Activated CD8-positive, alpha-beta memory T cell treated with anti-CD3 and anti-CD28 coated beads, Interleukin-2, amount 50 U/mL, for 4 hours (primary cell): Measurements from ENCODE around the gene MTFMT.
"Not testable (repeated sequence)": the region's sequence is repeated elsewhere in the genome, so short reads cannot be mapped to it uniquely, and the experiment has no call there.

Source experiments
- DNase-seq: peaks from one replicate; pipeline ENCODE4 v3.0.0-alpha.2; 2020

MTFMT gene

DNA sequence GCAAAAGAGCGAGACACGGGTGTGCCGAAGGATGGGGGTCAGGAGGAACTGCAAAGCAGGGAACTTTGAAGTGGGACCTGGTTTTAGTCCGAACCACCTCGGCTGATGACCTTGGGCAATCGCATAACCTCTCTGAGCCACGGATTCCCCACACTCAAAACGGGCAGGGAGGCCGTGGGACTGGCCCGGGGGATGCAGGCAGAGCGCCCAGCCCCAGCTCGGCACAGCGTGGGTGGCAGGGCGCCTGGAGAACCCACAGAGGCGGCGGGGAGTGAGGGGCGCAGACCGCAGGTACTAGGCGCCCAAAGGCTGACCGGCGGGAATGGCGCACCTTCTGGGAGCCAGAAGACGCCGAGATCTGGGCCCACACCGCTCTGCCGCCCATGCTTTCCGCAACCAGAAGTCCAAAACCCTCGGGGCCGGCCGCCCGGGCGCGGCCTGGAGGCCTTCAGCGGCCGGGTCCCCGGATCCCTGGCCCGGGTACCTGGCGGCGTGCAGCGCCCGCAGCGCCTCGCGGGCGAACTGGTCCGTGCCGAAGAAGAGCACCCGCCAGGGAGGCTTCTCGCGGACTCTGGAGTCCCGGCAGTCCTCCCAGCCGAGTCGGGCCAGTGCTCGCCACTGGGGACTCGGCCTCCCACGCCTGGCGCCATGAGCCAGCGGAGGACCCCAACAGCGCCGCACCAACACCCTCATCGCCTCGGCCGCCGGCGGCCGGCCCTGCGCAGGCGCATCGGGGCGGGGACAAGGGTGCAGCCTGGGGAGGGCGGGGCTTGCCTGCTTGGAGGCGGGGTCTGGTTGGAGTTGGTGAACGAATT is at the start of gene MTFMT:
TSS of gene MTFMT (minus strand) at position 719 of the 815 bp plus-strand sequence. CDS start at position 693, 26 bp downstream.
- DNase-seq, result peak; percentile 96

DNA sequence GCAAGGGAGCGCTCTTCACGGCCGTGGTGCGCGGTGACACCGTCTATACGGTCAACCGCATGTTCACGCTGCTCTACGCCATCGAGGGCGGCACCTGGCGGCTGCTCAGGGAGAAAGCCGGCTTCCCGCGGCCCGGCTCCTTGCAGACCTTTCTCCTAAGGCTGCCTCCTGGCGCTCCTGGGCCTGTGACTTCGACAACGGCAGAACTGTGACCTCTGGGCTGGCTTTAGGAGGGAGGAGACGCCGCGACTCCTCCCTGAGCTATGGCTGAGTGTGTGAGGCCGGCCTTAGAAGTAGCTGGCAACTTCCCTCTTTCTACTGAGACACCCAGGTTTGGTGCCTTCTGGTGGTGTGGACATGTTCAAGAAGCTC is 48.5 kb upstream of the MTFMT start:
- peak; percentile 47 for DNase-seq

DNA sequence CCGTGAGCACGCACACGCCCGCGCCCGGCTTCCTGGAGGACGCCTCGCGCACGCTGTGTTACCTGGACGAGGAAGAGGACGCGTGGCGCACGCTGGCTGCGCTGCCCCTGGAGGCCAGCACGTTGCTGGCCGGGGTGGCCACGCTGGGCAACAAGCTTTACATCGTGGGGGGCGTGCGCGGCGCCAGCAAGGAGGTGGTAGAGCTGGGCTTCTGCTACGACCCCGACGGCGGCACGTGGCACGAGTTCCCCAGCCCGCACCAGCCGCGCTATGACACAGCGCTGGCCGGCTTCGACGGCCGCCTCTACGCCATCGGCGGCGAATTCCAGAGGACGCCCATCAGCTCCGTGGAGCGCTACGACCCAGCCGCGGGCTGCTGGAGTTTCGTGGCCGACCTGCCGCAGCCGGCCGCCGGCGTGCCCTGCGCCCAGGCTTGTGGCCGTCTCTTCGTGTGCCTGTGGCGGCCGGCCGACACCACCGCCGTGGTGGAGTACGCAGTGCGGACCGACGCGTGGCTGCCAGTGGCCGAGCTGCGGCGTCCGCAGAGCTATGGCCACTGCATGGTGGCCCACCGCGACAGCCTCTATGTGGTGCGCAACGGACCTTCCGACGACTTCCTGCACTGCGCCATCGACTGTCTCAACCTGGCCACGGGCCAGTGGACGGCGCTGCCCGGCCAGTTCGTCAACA is 48.0 kb upstream of the MTFMT start:
- no peak for DNase-seq

DNA sequence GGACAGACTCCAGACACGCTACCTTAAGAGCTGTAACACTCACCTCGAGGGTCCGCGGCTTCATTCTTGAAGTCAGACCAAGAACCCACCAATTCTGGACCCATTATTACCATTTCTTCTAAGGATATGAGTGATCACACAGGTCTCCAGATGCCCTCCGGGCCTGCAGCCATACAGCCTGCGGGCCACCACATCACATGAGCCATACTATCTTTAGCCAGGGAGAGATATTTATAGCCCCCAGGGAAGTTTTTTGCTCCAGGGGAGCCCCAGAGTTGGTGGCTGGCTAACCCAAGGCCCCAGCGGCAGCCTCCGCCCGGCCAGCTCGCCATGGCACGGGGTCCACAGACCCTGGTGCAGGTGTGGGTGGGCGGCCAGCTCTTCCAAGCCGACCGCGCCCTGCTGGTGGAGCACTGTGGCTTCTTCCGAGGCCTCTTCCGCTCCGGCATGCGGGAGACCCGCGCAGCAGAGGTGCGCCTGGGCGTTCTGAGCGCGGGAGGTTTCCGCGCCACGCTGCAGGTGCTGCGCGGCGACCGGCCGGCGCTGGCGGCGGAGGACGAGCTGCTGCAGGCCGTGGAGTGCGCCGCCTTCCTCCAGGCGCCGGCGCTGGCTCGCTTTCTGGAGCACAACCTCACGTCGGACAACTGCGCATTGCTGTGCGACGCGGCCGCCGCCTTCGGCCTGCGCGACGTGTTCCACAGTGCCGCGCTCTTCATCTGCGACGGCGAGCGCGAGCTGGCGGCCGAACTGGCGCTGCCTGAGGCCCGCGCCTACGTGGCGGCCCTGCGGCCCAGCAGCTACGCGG is 47.2 kb upstream of the MTFMT start, which contains the start of gene KBTBD13:
TSS of gene KBTBD13 (plus strand) at position 261 of the 805 bp plus-strand sequence. CDS start at position 331, 70 bp downstream.
- no peak for DNase-seq

DNA sequence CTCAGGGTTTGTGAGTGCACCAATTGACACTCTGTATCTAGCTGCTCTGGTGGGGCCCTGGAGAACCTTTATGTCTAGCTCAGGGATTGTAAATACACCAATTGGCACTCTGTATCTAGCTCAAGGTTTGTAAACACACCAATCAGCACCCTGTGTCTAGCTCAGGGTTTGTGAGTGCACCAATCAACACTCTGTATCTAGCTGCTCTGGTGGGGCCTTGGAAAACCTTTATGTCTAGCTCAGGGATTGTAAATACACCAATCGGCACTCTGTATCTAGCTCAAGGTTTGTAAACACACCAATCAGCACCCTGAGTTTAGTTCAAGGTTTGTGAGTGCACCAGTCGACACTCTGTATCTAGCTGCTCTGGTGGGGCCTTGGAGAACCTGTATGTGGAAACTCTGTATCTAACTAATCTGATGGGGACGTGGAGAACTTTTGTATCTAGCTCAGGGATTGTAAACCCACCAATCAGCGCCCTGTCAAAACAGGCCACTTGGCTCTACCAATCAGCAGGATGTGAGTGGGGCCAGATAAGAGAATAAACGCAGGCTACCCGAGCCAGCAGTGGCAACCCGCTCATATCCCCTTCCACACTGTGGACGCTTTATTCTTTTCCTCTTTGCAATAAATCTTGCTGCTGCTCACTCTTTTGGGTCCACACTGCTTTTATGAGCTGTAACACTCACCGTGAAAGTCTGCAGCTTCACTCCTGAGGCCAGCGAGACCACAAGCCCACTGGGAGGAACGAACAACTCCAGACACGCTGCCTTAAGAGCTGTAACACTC is 46.4 kb upstream of the MTFMT start:
- not testable (repeated sequence) for DNase-seq

DNA sequence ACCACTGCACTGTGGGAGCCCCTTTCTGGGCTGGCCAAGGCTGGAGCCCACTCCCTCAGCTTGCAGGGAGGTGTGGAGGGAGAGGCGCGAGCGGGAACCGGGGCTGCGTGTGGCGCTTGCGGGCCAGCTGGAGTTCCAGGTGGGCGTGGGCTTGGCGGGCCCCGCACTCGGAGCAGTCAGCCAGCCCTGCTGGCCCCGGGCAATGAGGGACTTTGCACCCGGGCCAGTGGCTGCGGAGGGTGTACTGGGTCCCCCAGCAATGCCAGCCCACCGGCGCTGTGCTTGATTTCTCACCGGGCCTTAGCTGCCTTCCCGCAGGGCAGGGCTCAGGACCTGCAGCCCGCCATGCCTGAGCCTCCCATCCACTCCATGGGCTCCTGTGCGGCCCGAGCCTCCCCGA is 45.5 kb upstream of the MTFMT start:
- DNase-seq, result not testable (repeated sequence)

DNA sequence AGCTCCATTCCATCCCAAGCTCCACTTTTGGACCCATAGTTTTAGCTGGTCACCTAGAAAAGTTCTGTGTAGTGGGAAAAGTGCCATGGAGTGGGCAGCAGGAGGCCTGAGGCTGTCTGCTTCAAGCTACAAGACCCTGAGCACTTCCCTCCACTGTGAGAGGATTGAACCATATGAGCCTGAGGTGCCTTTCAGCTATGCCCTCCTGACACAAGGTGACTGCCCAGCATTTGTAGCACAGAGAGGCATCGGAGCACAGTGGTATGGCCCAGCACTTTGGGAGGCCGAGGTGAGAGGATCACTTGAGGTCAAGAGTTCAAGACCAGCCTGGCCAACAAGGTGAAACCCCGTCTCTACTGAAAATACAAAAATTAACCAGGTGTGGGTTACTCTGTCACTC is 43.2 kb upstream of the MTFMT start:
- no peak for DNase-seq

DNA sequence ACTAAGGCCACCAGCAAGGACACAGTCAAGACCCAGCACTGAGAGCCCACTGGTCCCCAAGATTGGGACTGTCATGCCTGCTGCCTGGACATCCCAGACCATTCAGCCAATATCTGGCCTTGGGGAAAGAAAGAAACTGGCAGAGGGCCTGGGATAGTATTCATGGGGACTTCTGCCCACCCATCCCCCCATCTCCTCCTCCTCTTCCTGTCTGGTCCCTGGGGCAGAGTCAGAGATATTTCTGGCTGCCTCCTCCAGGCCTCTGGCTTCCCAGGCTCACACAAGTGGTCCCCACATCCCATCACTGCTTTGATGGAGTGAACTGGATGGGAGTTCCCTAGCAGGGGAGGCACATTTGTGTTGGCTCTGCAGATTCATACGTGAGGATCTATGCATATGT is 42.6 kb upstream of the MTFMT start:
- no peak for DNase-seq

DNA sequence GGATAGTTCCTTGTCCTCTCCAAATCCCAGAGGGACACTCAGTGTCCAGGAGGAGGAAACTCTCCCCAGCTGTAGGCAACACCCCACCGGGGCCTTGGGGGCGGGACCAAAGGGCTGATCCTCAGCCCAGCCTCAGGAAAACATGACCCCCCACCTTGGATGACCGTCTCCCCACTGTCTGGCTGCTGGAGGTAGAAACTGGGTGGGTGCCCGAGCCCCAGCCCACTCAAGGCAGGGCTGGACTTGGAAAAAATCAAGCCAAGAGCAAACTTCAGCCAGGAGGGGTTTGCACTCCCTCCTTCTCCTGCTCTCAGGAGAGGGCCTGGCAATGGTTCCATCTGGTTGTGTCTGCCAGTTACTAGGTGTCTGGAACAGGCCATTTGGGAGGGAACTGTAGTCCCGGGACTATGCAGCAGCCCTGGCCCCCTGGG is 42.0 kb upstream of the MTFMT start:
- no peak for DNase-seq

DNA sequence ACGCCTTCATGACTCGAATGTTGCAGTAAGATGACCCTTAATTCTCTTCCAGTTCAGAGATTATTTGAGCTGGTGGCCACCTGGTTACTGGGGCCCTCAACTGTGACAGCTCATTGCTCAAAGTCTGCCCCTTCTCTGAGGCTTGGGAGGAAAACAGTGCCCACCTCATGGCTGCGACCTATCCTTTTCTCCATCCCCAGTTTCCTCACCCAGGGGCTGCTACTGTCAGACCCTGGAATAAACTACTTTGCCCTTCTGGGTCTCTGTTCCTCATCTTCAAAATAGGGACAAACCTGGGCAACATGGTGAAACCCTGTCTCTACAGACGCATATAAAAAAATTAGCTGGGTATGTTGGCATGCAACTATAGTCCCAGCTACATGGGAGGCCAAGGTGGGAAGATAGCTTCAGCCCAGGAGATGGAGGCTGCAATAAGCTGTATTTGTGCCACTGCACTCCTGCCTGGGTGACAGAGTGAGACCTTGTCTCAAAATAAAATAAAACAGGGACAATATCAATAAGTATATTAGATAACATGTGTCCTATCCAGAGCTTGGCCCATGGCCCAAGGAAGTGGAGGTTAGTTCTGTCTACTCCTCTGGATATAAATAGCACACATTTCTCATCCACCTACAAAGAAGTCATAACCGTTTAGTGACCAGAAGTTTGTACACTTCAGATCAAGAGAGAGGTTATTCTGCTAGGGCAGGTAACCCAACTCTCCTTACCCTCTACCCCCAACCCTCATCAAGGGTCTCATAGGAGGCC is 40.5 kb upstream of the MTFMT start:
- DNase-seq, result no peak

DNA sequence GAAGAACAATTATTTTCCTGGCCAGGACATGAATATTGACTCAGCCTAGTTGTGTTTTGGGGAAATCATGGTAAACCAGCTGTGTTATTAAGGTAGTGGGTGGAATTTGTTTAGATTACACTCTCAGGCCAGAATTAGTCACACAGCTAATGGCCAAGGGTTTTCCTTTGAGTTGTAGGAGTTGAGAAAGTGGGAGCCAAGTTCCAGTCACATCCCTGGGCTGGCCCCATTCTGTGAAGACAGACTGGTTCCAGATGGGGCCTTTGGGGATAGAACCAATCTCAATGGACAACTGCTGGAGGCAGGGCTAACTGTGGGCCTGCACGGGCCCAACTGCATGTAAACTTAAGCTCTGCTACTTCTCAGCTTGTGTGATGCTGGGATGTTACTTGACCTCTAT is 39.7 kb upstream of the MTFMT start:
- no peak for DNase-seq

DNA sequence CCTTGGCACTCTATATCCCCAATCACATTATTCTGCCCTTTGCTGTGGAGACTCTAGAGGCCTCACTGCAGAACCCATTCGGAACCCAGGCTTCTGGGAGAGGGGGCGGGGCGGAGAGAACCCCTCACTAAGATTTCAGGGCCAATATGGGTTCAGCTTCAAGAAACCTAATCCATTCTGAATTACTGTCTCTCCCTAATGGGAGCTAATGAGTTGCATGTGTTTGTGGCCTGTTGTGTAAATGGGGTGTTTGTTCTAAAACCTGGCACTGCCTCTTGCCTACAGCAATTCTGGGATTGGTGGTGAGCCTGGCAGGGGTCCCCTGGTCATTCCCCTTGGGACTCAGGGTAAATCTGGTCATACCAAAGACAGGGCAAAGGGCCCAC is 39.0 kb upstream of the MTFMT start:
- DNase-seq, result no peak

DNA sequence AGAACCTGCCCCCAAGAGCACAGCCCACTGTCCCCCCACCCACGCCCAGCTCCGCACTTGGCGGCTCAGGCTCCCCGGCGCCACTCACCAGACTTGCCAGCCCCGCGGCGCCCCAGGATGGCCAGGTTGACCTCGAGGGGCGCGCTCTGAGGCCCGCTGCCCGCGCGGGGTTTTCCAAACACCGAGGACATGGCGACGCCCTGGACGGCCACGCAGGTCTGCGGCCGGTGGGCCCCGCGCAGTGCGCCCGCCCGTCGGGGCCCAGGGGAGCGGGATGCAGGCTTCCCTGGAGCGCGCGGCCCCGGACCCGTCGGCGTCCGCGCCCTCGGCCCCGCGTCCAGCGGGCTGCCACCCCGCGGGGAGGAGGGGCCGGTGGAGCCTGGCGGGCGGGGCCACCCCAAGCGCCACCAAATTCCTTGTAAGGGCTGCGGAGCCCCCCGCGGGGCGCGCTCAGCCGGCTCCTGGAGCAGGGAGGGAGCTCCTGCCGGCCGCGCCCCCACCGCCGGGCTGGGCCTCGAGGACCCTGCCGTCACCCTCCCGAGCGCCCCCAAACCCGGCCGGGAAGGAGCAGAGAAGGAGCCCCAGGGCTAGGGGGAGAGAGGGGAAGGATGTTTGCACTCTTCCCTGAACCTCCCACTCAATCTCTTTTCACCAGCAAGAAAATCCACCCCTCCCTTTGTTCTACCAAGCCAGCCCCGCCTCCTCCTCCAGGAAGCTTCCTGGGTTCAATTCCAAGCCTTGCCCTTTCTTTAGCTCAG is 38.4 kb upstream of the MTFMT start, which contains the start of gene RASL12:
TSS of gene RASL12 (minus strand) at position 347 of the 758 bp plus-strand sequence. CDS start at position 191, 156 bp downstream.
- DNase-seq, result no peak

DNA sequence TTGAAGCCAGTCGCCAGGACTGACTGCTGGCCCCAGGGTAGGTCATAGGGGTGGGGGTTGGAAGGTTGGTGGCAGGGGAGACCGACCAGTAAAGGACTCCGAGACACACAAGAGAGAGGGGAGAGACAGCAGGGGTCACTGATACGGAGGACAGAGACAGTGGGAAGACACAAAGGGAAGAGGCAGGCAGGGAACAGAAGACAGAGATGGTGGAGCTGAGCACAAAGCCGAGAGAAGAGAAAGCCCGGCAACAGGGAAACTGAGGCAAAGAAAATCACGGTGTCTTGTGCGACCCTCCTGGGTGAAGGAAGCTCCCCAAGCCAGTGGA is 37.8 kb upstream of the MTFMT start:
- DNase-seq, result no peak

DNA sequence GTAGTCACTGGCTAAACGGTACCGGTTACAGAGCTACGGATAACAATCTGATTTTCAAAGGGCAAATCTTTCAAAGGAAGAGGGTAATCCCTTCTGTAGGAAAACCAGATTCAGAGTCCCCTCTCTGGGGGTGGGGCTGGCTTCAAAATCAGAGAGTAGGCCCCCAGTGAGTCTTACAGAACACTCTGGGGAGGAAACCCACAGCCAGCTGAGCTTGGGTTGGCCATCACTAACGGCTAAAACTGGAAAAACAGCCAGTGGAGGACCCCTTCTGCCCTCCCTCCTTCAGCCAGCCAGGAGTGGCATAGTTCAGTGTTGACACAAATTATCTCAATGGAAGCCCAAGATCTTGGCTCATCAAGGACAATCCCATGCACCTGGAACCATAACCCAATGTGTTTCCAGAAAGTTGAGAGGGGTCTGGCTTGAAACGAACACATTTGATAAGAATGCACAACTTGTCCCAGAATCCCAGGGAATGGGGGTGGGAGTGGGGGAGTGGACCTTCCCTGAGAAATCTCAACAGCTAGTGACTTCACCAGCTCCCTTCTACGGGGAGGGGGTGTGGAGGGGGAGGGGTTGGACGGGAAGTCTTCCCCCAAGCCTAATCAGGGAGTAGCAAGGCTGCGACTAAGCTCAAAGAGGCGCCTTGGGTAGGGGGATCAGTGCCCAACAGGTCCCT is 37.3 kb upstream of the MTFMT start:
- no peak for DNase-seq

DNA sequence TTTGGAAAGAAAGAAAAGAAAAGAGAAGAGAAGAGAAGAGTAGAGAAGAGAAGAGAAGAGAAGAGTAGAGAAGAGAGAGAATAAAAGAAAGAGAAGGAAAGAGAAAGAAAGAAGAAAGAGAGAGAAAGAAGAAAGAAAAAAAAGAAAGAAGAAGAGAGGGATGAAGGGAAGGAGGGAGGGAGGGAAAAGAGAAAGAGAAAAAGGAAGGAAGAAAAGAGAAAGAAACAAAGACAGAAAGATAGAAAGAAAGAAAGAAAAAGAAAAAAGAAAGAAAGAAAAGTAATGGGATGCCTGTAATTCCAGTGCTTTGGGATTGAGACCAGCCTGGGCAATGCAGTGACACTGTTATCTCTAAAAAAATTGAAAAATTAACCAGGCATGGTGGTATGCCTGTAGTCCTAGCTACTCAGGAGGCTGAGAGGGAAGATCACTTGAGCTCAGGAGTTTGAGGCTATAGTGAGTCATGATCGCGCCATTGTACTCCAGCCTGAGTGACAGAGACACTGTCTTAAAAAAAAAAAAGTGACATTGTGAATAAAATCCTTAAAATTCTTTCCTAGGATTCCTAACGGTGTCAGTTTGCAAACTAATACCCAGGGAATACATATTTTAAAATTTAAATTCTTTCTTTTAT is 36.7 kb upstream of the MTFMT start:
- no peak for DNase-seq

DNA sequence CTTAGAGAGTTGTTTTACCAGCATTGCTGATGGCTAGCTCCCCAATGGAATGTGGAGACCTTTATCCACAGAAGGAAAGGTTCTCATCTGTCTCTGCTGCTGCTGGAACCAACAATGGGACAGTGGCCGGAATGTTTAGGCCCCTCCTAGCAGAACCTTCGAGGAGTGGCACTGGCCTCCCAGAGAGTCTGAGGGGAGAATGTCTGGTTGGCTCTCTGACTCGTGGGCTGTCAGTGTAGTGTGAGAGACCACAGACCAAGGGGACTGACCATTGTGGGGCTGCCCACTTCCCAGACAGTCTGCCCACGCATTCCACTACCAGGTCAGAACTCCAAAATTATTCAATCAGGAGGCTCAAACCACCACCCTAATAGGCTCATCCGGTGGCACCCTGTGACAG is 33.3 kb upstream of the MTFMT start:
- DNase-seq, result no peak

DNA sequence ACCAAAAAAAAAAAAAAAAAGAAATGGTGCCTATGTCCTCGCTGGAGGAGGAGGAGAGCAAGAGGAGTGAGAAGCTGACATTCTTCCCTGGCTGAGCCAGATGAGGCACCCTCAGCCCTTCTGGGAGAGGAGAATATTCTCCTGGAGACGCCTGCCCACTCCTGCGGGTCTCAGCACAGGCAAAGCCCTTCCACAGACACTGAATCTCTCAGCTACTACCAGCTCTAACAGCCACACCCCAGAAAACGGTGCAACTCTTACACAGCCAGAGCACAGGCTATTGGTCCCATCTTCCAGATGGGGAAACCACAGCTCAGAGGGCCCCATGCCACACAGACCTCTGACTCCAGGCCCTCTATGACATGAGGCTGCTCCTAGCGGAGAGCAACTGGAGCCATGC is 32.6 kb upstream of the MTFMT start:
- DNase-seq, result no peak

DNA sequence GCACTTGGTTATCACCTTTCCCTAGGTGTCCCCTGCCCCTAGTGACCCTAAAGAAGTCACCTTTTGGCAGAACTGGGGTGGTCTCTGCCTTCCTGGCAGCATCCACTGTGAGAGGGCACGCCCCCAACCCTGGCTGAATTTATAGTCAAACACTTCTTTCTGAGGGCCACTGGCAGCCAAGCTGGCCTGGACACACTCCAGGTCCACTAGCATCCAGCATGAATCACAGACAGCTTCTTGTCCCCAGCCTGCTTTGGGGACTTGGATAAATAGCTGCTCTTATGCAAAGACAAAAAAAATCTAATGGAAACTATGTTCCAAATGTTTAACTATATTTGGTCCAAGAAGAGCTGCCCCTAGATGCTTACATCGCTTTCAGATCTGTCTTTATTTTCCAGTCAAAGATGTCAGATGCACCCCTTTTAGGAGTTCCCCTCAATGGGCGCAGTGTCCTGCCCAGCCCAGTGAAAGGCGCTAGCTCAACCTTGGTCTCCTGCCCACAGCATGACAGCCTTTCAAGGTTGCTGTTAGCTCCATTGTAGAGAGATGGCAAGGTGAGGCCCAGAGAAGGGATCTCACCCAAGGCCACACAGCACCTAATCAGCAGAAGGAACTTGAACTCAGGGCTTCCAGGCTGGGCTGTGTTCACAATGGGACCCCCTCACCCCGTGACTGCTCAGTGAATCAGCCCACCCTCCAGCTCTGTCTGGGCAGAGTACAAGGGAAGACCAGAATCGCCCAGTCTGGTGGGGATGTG is 31.4 kb upstream of the MTFMT start:
- DNase-seq, result no peak
